Right lobe of liver (tissue), 6 donors: Measurements from ENCODE around the gene ZNF207. TPM values are rescaled to one million over a fixed set of nuclear protein-coding genes. Genes with fewer than 3 reads are reported as not detected.
A peak's percentile ranks its signal among the peaks of the same experiment; 100 is the strongest.
"Not testable (repeated sequence)": the region's sequence is repeated elsewhere in the genome, so short reads cannot be mapped to it uniquely, and the experiment has no call there.

Experiments used
- ATAC-seq, 4 donors: fragments of 200-7000 bp; cut with Tn5 transposase; one replicate each; pipeline ENCODE4 v1.9.1; 2020; ENCODE audit warnings: mild to moderate bottlenecking in 4 of 4, moderate library complexity in 4 of 4
- DNase-seq, 3 donors: peaks; one replicate each; pipeline ENCODE4 v3.0.0-alpha.2; 2020
- H3K27ac ChIP-seq, 3 donors: fragments of 200-600 bp; one replicate each; pipeline ENCODE4 v1.8.0; 2022
- H3K27me3 ChIP-seq, 2 donors: fragments of 200-600 bp; one replicate each; pipeline ENCODE4 v1.8.0; 2022
- H3K36me3 ChIP-seq, 4 donors: fragments of 200-600 bp; sonication (generic) in 1 of 4; one replicate each; pipeline versions ENCODE4 v1.5.1 to v1.8.0; 2017 to 2022; ENCODE audit warnings: control low read depth in 1 of 4
- H3K4me1 ChIP-seq, 4 donors: fragments of 200-600 bp; sonication (generic) in 1 of 4; one replicate each; pipeline versions ENCODE4 v1.5.1 to v1.8.0; 2017 to 2022; ENCODE audit warnings: control low read depth in 1 of 4
- H3K4me3 ChIP-seq, 3 donors: fragments of 200-600 bp; one replicate each; pipeline ENCODE4 v1.8.0; 2022
- H3K9me3 ChIP-seq, 4 donors: fragments of 200-600 bp; sonication (generic) in 1 of 4; one replicate each; pipeline versions ENCODE4 v1.5.1 to v1.8.0; 2017 to 2022; ENCODE audit warnings: control low read depth in 1 of 4
- POLR2A ChIP-seq: fragments of 450-650 bp; IDR thresholded peaks from one replicate; pipeline ENCODE4 v1.6.1; 2017; ENCODE audit warnings: antibody characterized with exemption, mild to moderate bottlenecking
- WGBS: methylation state at CpG from one replicate; pipeline ENCODE4 v1.1.6; 2018; ENCODE audit warnings: low coverage, low lambda C conversion rate; ENCODE audit not compliant: insufficient coverage; ENCODE audit errors: missing lambda C conversion rate; 5-methylcytosine and 5-hydroxymethylcytosine counted together
- intact Hi-C, 2 donors: fragments of 100-400 bp; cut with DNase I; formaldehyde crosslinking; loops; one replicate each; pipeline versions ENCODE4 v1.11.2 to v1.14.1; 2022
- total RNA-seq, 6 experiments: library from RNA; depleted of rRNA in 2 of 6; stranded (reverse); fragments of >200 nt in 2 of 6; fragmentation: NEBNext Ultra II Directional in 3 of 6; extraction: Animal tissue kit (Norgen Biotek cat#: 25700) in 3 of 6; gene quantifications; one replicate each; pipeline versions ENCODE4 v1.1.0 to v1.2.4, GENCODE V29; 2016 to 2023
- TF ChIP-seq, protein P1 (sequence below), 4 donors: fragments of 200-600 bp in 3 of 4; fragments of 450-650 bp in 1 of 4; IDR thresholded peaks; one replicate each; pipeline versions ENCODE4 v1.5.1 to v1.8.0; 2016 to 2022; ENCODE audit warnings: antibody characterized with exemption in 4 of 4, mild to moderate bottlenecking in 2 of 4
- donor health status: DM: no; HTN: yes; CAD: no.
- donor health status: DM: no; HTN: no; CAD: no.
- donor health status: DM: no; HTN: no; CAD: no.
- donor health status: DM: no; HTN: yes; CAD: no.
- donor health status: DM: no; HTN: yes; CAD: no.

The ZNF207 gene
- total RNA-seq, 6 experiments from 2014 or later, result 48.0 to 91.1 (median 68.7) TPM

DNA sequence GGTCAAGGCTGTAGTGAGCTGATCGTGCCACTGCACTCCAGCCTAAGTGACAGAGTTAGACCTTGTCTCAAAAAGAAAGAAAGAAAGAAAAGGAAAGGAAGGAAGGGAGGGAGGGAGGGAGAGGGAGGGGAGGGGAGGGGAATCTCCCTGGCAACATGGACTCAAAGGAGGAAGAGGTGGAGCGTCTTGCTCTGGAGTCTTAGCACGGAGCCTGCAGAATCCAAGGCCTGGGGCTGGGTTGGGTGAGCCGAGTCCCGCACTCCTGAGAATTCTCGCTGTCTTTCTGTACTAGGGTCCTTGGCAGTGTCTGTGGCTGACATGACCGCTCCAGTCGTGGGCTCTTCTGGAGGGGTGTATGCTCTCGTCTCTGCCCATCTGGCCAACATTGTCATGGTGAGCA, 44.9 kb upstream of the ZNF207 start:
- H3K27me3 ChIP-seq, result no peaks in the 10 kb centered on the region
- H3K27ac ChIP-seq, result no peak overlapping the region
- no peak overlapping the region for H3K4me3 ChIP-seq
- no peaks in the 10 kb centered on the region for H3K36me3 ChIP-seq
- DNase-seq, result no peak
- intact Hi-C loops, result no loop called here
- TF ChIP-seq POLR2A, result no peak
- TF ChIP-seq, protein P1, sequence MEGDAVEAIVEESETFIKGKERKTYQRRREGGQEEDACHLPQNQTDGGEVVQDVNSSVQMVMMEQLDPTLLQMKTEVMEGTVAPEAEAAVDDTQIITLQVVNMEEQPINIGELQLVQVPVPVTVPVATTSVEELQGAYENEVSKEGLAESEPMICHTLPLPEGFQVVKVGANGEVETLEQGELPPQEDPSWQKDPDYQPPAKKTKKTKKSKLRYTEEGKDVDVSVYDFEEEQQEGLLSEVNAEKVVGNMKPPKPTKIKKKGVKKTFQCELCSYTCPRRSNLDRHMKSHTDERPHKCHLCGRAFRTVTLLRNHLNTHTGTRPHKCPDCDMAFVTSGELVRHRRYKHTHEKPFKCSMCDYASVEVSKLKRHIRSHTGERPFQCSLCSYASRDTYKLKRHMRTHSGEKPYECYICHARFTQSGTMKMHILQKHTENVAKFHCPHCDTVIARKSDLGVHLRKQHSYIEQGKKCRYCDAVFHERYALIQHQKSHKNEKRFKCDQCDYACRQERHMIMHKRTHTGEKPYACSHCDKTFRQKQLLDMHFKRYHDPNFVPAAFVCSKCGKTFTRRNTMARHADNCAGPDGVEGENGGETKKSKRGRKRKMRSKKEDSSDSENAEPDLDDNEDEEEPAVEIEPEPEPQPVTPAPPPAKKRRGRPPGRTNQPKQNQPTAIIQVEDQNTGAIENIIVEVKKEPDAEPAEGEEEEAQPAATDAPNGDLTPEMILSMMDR (IDR thresholded peaks at IDR 0.05), result no peak
- WGBS, result 100% methylated on average over 1 of the region's 9 CpGs
- no peak for ATAC-seq
- peaks cover 0 to 18% (median 0%) of the 10 kb centered on the region in 4 donors for H3K4me1 ChIP-seq
- H3K9me3 ChIP-seq, result no peaks in the 10 kb centered on the region

DNA sequence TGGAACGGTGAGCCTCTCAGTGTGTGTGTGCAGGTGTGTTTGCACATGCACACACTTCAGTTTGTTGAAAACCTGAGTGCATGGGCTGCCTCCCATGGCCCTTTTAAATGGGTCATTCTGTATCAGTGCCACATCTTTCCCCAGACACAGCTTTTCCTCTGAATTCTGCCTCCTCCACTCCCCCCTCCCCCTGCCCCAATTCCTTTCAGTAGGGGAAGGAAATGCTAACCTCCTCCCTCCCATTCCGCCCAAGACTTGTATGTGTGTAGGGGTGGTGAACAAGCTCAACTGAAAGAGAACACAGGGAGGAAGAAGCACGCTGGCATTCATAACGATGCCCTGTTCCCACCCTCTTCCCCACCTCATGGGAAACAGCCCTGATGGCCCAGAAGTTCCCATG, 42.3 kb upstream of the ZNF207 start:
- DNase-seq, result no peak
- intact Hi-C loops, result no loop called here
- no peak overlapping the region for H3K27ac ChIP-seq
- no peaks in the 10 kb centered on the region for H3K9me3 ChIP-seq
- H3K4me1 ChIP-seq, result peaks cover 0 to 11% (median 0%) of the 10 kb centered on the region in 4 donors
- no peak overlapping the region for H3K4me3 ChIP-seq
- no peaks in the 10 kb centered on the region for H3K27me3 ChIP-seq
- no peak for ATAC-seq
- WGBS, result 77% methylated on average over 3 of the region's 4 CpGs
- TF ChIP-seq, protein P1 (IDR thresholded peaks at IDR 0.05), result no peak
- TF ChIP-seq POLR2A, result no peak
- no peaks in the 10 kb centered on the region for H3K36me3 ChIP-seq

DNA sequence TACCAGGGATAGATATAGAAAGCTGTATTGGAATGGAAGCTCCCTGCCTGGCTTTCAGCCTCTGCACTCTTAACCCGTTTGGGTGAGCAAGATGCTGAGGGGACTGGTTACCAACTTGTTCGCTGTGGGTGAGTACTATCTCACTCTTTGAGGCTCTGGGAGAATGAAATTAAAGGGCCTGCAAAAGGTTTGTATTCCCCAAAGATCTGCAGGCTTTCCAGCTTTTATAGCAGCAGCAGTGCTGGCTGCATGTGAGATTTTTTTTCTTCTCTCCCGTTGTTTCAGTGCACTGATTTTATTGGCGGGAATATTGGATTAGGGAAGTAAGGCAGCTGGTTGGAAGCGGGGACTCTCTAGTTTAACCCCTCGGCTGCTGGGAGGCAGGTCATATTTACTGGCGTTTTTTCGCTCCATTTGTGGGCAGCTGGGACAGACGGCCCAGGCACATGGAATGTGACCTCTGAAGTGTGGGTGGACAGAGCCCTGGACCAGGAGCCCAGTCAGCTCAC, 38.9 kb upstream of the ZNF207 start:
- no peaks in the 10 kb centered on the region for H3K4me1 ChIP-seq
- H3K27me3 ChIP-seq, result no peaks in the 10 kb centered on the region
- intact Hi-C loops, result no loop called here
- H3K4me3 ChIP-seq, result no peak overlapping the region
- ATAC-seq (no peak), DNase-seq (no peak)
- H3K36me3 ChIP-seq, result no peaks in the 10 kb centered on the region
- no peaks in the 10 kb centered on the region for H3K9me3 ChIP-seq
- H3K27ac ChIP-seq, result no peak overlapping the region
- no peak for TF ChIP-seq POLR2A
- TF ChIP-seq, protein P1 (IDR thresholded peaks at IDR 0.05), result no peak
- 11% methylated on average over 4 of the region's 9 CpGs for WGBS

DNA sequence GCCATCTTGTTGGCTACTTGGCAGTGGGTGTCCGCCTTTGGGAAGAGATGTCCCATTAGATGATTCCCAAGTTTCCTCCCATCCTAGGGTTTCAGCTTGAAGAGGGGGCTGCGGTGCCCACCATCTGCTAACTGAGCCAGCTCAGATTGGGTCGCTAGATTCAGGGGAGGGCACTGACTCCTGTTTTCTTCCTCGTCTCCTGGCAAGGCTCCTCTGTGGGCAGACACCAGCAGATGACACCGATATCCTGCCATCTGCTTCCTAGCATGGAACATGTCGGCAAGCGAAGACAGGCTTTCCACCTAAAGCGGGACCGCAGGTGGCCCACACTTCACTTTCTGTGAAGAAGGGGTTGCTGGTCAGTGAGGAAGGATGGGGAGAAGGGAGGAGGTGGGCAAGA, 35.3 kb upstream of the ZNF207 start:
- Histone ChIP-seq H3K4me1 (no peaks in the 10 kb centered on the region), H3K36me3 (no peaks in the 10 kb centered on the region), H3K9me3 (no peaks in the 10 kb centered on the region), H3K27me3 (no peaks in the 10 kb centered on the region), H3K4me3 (no peak overlapping the region), H3K27ac (no peak overlapping the region)
- ATAC-seq (no peak), DNase-seq (no peak)
- 46% methylated on average over 2 of the region's 9 CpGs for WGBS
- TF ChIP-seq, protein P1 (IDR thresholded peaks at IDR 0.05), result no peak
- no peak for TF ChIP-seq POLR2A
- intact Hi-C loops, result no loop called here

DNA sequence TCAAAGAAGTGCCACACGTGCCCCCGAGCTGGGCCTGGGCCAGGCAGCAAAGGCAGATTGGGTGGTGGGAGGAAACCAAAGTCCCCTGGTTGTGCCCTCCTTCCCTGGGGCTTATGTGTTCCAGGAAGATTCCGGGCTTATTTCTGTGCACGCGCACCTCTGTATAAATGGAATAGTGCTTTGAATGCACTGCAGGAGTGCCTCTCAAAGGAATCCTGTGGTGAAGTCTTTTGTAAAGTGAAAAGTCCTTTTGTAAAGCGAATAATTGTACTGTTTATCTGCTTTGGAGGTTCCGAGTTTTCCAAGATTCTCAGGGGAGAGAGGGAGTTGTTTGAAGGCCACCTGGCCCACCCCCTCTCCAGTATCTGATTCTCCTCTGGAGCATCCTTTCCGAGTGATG, 34.8 kb upstream of the ZNF207 start:
- TF ChIP-seq POLR2A, result no peak
- TF ChIP-seq, protein P1 (IDR thresholded peaks at IDR 0.05), result no peak
- Histone ChIP-seq H3K27me3 (no peaks in the 10 kb centered on the region), H3K4me3 (no peak overlapping the region), H3K27ac (no peak overlapping the region), H3K9me3 (no peaks in the 10 kb centered on the region), H3K4me1 (no peaks in the 10 kb centered on the region), H3K36me3 (no peaks in the 10 kb centered on the region)
- DNase-seq (peak in 1 of 3 donors; percentile 18), ATAC-seq (no peak)
- WGBS, result 41% methylated on average over 5 of the region's 8 CpGs
- intact Hi-C loops, result no loop called here

DNA sequence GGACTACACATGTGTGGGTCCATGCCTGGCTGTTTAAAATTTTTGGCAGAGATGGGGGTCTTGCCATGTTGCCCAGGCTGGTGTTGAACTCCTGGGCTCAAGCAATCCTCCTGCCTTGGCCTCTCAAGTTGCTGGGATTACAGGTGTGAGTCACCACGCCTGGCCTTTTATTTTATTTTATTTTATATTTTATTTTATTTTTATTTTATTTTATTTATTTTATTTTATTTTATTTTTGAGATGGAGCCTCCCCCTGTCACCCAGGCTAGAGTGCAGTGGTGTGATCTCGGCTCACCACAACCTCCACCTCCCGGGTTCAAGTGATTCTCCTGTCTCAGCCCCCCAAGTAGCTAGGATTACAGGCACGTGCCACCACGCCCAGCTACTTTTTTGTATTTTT, 33.3 kb upstream of the ZNF207 start:
- WGBS, result 92% methylated on average over 5 of the region's 5 CpGs
- H3K4me1 ChIP-seq, H3K27ac ChIP-seq, intact Hi-C loops, H3K4me3 ChIP-seq, ATAC-seq, H3K27me3 ChIP-seq, H3K9me3 ChIP-seq, H3K36me3 ChIP-seq: not testable (repeated sequence)
- peak in 1 of 3 donors; percentile 19 for DNase-seq
